ENCODE measurements around the gene SPEM3.
A peak's percentile ranks its signal among the peaks of the same experiment; 100 is the strongest.

Gene SPEM3

DNA sequence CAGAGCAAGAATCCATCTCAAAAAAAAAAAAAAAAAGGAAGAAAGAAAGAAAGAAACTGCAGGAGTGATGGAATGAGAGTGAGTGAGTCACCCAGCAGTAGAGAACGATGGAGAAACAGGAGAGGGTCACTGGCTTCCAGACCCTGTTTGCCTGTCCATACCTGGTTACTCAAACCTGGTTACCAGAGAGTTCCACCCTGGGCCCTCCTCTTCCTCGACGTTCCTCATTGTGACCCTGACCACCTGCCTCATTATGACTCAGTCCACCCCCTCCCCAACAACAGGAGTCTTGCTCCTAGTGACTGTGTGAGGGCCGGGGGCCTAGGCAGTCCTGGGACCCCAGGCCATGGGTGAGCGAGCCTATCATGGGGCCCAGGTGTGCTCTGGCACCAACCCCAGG is at the start of gene SPEM3:
TSS of gene SPEM3 (plus strand) at position 301 of the 400 bp plus-strand sequence. CDS start at position 347, 46 bp downstream.
- TF ChIP-seq CTCF (IDR thresholded peaks at IDR 0.05; ENCODE audit: poor library complexity, severe bottlenecking): no peak
- ATAC-seq (ENCODE audit: low read depth) (no peak), DNase-seq (ENCODE audit: low spot score) (no peak)
- Histone ChIP-seq H3K27ac (ENCODE audit: poor library complexity, severe bottlenecking) (no peak within 1 kb of the TSS), H3K4me1 (ENCODE audit: insufficient read depth, poor library complexity, severe bottlenecking) (no peaks in the 10 kb centered on the region), H3K36me3 (ENCODE audit: low read depth) (no peaks in the 10 kb centered on the region), H3K27me3 (ENCODE audit: insufficient read depth, poor library complexity, severe bottlenecking) (no peaks in the 10 kb centered on the region), H3K4me3 (ENCODE audit: severe bottlenecking) (no peak within 1 kb of the TSS), H3K9me3 (ENCODE audit: severe bottlenecking) (no peaks in the 10 kb centered on the region)

- 0 out of 2 replicates have a peak, but pooled peaks cover 7% of the 10 kb centered on the region for H3K36me3 ChIP-seq (ENCODE audit: low read depth)
- no peak overlapping the region for H3K27ac ChIP-seq (ENCODE audit: poor library complexity, severe bottlenecking)
- no peaks in the 10 kb centered on the region for H3K9me3 ChIP-seq (ENCODE audit: severe bottlenecking)
- no peak for TF ChIP-seq CTCF (IDR thresholded peaks at IDR 0.05; ENCODE audit: poor library complexity, severe bottlenecking)
- H3K4me1 ChIP-seq (ENCODE audit: insufficient read depth, poor library complexity, severe bottlenecking): peaks cover 2% of the 10 kb centered on the region
- H3K4me3 ChIP-seq (ENCODE audit: severe bottlenecking): no peak overlapping the region
- ATAC-seq (ENCODE audit: low read depth) (no peak), DNase-seq (ENCODE audit: low spot score) (no peak)
- no peaks in the 10 kb centered on the region for H3K27me3 ChIP-seq (ENCODE audit: insufficient read depth, poor library complexity, severe bottlenecking)
Measured at GRCh38 chr17:7379134-7379533, 49.5 kb upstream of the SPEM3 start.

DNA sequence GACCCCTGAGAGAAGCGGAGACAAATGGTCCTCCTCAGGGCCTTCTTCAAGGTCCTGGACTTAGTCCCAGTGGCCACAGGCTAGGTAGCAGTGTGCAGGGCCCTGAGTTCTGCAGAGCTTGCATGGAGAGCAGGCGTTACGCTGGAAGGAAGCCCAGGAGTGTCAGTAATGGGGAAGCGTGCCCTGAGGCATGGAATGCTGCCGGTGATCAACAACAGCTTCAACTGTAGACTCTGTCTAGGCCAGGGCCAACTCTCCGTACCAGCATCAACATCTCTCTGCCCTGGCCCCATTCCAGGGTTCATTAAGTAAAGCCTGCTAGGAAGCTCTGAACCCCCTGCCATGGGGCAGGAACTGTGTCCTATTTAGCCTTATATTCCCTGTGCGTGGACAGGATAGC is 48.3 kb upstream of the SPEM3 start:
- Histone ChIP-seq H3K27me3 (ENCODE audit: insufficient read depth, poor library complexity, severe bottlenecking) (no peaks in the 10 kb centered on the region), H3K27ac (ENCODE audit: poor library complexity, severe bottlenecking) (no peak overlapping the region), H3K4me1 (ENCODE audit: insufficient read depth, poor library complexity, severe bottlenecking) (peaks cover 2% of the 10 kb centered on the region), H3K4me3 (ENCODE audit: severe bottlenecking) (peak overlapping the region; percentile 44), H3K9me3 (ENCODE audit: severe bottlenecking) (no peaks in the 10 kb centered on the region), H3K36me3 (ENCODE audit: low read depth) (peaks cover 13% of the 10 kb centered on the region; the same call in 1 of the 2 replicates)
- no peak for TF ChIP-seq CTCF (IDR thresholded peaks at IDR 0.05; ENCODE audit: poor library complexity, severe bottlenecking)
- DNase-seq (ENCODE audit: low spot score) (no peak), ATAC-seq (ENCODE audit: low read depth) (no peak; the same call in 2 of the 3 replicates)

- Histone ChIP-seq H3K9me3 (ENCODE audit: severe bottlenecking) (no peaks in the 10 kb centered on the region), H3K27me3 (ENCODE audit: insufficient read depth, poor library complexity, severe bottlenecking) (no peaks in the 10 kb centered on the region), H3K4me3 (ENCODE audit: severe bottlenecking) (peak within 1 kb of the TSS; percentile 44), H3K4me1 (ENCODE audit: insufficient read depth, poor library complexity, severe bottlenecking) (peaks cover 2% of the 10 kb centered on the region), H3K36me3 (ENCODE audit: low read depth) (peaks cover 13% of the 10 kb centered on the region; the same call in 1 of the 2 replicates), H3K27ac (ENCODE audit: poor library complexity, severe bottlenecking) (peak within 1 kb of the TSS; percentile 27)
- peak; percentile 71 for ATAC-seq (ENCODE audit: low read depth)
- no peak for TF ChIP-seq CTCF (IDR thresholded peaks at IDR 0.05; ENCODE audit: poor library complexity, severe bottlenecking)
- DNase-seq (ENCODE audit: low spot score): no peak
Measured at GRCh38 chr17:7380855-7381683, 47.6 kb upstream of the SPEM3 start, which contains the start of gene TNK1. Gene TNK1 (plus strand): TSS chr17:7381089. CDS start chr17:7382927, 1,838 bp downstream.

DNA sequence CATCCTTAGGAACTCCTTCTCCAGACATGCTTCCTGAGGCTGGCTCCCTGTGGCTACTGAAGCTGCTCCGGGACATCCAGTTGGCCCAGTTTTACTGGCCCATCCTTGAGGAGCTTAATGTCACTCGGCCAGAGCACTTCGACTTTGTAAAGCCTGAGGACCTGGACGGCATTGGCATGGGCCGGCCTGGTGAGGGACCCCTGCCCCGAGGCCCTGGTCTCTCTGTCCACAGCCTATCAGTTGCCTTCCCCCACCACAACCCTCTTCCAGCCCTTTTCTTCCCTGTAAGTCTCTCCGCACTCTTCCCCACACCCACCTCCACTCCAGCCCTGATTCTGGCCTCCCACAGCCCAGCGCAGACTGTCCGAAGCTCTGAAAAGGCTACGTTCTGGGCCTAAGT is 45.8 kb upstream of the SPEM3 start:
- no peaks in the 10 kb centered on the region for H3K27me3 ChIP-seq (ENCODE audit: insufficient read depth, poor library complexity, severe bottlenecking)
- no peak overlapping the region for H3K27ac ChIP-seq (ENCODE audit: poor library complexity, severe bottlenecking)
- DNase-seq (ENCODE audit: low spot score): no peak
- H3K4me3 ChIP-seq (ENCODE audit: severe bottlenecking): no peak overlapping the region
- TF ChIP-seq CTCF (IDR thresholded peaks at IDR 0.05; ENCODE audit: poor library complexity, severe bottlenecking): no peak
- ATAC-seq (ENCODE audit: low read depth): 0 out of 3 replicates have a peak, but pooled peaks have one; percentile 1
- peaks cover 2% of the 10 kb centered on the region for H3K4me1 ChIP-seq (ENCODE audit: insufficient read depth, poor library complexity, severe bottlenecking)
- H3K36me3 ChIP-seq (ENCODE audit: low read depth): peaks cover 15% of the 10 kb centered on the region
- H3K9me3 ChIP-seq (ENCODE audit: severe bottlenecking): no peaks in the 10 kb centered on the region
